Large intestine (tissue), 3 donors: ENCODE measurements around the gene MARCHF11. TPM values are rescaled to one million over a fixed set of nuclear protein-coding genes. Genes with fewer than 3 reads are reported as not detected.

ENCODE experiments used
- DNase-seq, 2 donors: peaks; one replicate each; pipeline versions ENCODE4 v3.0.0 to v3.0.0-alpha.2; 2013
- H3K27ac ChIP-seq: one replicate; pipeline ENCODE4 v1.5.1; 2013; ENCODE audit warnings: low read length
- H3K27me3 ChIP-seq: 2 replicates; pipeline ENCODE4 v1.6.1; 2013; ENCODE audit warnings: low read length; ENCODE audit not compliant: control insufficient read depth, insufficient read depth
- H3K36me3 ChIP-seq: 2 replicates; pipeline ENCODE4 v1.6.1; 2013; ENCODE audit warnings: low read length; ENCODE audit not compliant: control insufficient read depth, insufficient read depth
- H3K4me1 ChIP-seq: one replicate; pipeline ENCODE4 v1.6.1; 2013; ENCODE audit warnings: low read length; ENCODE audit not compliant: control insufficient read depth, insufficient read depth
- H3K4me3 ChIP-seq: one replicate; pipeline ENCODE4 v1.5.1; 2013; ENCODE audit warnings: low read length
- H3K9me3 ChIP-seq: one replicate; pipeline ENCODE4 v1.6.1; 2013; ENCODE audit warnings: mild to moderate bottlenecking, low read depth, low read length, moderate library complexity; ENCODE audit not compliant: control insufficient read depth
- WGBS: methylation state at CpG from one replicate; pipeline ENCODE4 v1.1.5; 2013; ENCODE audit warnings: low lambda C conversion rate; ENCODE audit not compliant: insufficient coverage; 5-methylcytosine and 5-hydroxymethylcytosine counted together
- polyA plus RNA-seq: library from polyadenylated mRNA; unstranded; fragments of 120-200 nt; gene quantifications from one replicate; pipeline ENCODE4 v1.2.1, GENCODE V29; 2013

The MARCHF11 gene
- polyA plus RNA-seq, 1 donor: 0.36 TPM

- WGBS: 100% methylated on average over 1 of the region's 3 CpGs
- H3K9me3 ChIP-seq: no peaks in the 10 kb centered on the region
- DNase-seq: no peak
Measured at GRCh38 chr5:16061163-16061562, 118.4 kb downstream of the MARCHF11 start.

DNA sequence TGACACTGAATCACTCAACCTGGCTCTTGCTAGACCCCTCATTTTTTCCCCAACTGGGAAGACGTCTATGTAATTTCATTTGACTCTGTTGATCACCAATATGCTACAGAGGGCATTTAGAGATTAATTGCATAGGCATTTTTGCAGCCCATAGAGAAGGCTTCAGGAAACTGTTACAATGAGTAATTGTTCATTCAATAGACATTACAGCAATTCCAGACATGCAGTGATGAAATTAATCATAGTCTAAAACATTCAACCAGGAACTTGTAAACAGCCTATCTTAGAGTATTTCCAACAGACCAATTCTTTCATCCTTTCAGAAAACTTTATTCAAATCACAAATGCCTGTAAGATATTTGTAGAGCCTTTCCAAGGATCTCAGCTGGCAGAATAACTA is 122.3 kb downstream of the MARCHF11 start:
- DNase-seq: no peak
- WGBS: no CpG with 5 or more reads among the region's 1 CpG

More at GRCh38 chr5:16061163-16061562, 118.4 kb downstream of the MARCHF11 start:
- Histone ChIP-seq H3K27ac (no peak overlapping the region), H3K36me3 (no peaks in the 10 kb centered on the region), H3K4me3 (no peak overlapping the region), H3K27me3 (no peaks in the 10 kb centered on the region), H3K4me1 (no peaks in the 10 kb centered on the region)

DNA sequence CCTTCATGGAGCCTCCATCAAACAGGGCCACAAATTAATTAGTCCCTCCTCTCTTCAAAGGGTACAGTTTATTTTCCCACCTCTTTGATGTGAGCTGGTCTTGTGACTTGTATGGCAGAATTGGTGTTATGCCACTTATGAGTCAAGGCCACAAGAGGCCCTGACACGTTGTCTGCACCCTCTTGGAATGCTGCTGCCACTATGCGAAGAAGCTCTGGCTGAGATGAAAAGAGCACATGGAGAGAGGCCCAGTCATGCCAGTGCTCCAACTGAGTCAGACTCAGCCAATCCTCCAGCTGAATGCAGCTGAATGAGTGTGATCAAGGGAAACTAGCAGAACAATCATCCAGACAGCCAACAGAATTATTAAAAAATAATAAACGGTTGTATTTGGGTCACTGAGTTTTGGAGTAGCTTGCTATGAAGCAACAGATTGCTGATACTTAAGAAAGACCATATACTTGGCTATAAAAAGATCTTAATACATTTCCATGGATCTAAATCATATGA is 128.3 kb downstream of the MARCHF11 start:
- Histone ChIP-seq H3K36me3 (no peaks in the 10 kb centered on the region), H3K4me3 (no peak overlapping the region), H3K27me3 (no peaks in the 10 kb centered on the region), H3K4me1 (no peaks in the 10 kb centered on the region), H3K27ac (no peak overlapping the region), H3K9me3 (no peaks in the 10 kb centered on the region)
- DNase-seq: no peak
- WGBS: 100% methylated on average over 1 of the region's 3 CpGs

More for the DNA sequence above, 122.3 kb downstream of the MARCHF11 start:
- Histone ChIP-seq H3K27ac (no peak overlapping the region), H3K27me3 (no peaks in the 10 kb centered on the region), H3K9me3 (no peaks in the 10 kb centered on the region), H3K4me1 (no peaks in the 10 kb centered on the region), H3K36me3 (no peaks in the 10 kb centered on the region), H3K4me3 (no peak overlapping the region)

DNA sequence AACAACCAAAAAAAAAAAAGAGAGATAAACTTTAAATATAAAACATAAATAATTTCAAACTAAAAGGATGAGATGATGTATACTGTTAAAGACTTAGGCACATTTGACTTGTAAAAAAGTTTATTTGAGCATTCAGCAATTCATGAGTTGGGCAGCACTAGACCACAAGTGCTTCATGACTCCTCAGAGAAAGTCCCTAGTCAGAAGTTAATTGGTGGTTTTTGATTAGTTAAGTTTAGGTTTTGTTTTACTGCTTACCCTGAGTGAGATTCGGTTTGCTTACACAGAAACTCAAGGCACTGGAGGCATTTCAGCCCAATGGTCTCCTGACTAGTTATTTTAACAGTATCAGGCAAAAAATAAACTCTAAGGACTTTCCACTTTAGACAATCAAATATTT is 129.2 kb downstream of the MARCHF11 start:
- no peaks in the 10 kb centered on the region for H3K9me3 ChIP-seq
- WGBS: no CpG with 5 or more reads among the region's 1 CpG
- no peaks in the 10 kb centered on the region for H3K27me3 ChIP-seq
- no peak overlapping the region for H3K27ac ChIP-seq
- H3K36me3 ChIP-seq: no peaks in the 10 kb centered on the region
- no peak overlapping the region for H3K4me3 ChIP-seq
- no peaks in the 10 kb centered on the region for H3K4me1 ChIP-seq
- DNase-seq: no peak

DNA sequence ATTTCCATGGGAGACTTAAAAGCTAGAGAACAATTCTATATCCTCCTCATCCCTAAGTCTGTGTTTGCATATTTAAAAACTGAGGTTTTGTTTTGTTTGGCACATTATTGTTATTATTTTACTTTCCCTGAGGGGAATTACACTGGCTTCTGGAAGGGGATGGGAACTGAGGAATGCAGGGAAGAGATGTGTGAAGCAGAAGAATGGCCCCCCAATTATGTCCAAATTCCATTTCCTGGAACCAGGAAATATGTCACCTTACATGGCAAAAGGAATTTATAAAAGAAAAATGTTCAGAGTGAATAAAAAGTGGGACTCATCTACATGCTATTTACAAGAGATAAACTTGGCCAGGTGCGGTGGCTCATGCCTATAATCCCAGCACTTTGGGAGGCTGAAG is 129.8 kb downstream of the MARCHF11 start:
- H3K4me1 ChIP-seq: no peaks in the 10 kb centered on the region
- H3K27ac ChIP-seq: no peak overlapping the region
- no peak overlapping the region for H3K4me3 ChIP-seq
- no peaks in the 10 kb centered on the region for H3K27me3 ChIP-seq
- no CpG with 5 or more reads among the region's 1 CpG for WGBS
- DNase-seq: no peak
- no peaks in the 10 kb centered on the region for H3K9me3 ChIP-seq
- no peaks in the 10 kb centered on the region for H3K36me3 ChIP-seq

DNA sequence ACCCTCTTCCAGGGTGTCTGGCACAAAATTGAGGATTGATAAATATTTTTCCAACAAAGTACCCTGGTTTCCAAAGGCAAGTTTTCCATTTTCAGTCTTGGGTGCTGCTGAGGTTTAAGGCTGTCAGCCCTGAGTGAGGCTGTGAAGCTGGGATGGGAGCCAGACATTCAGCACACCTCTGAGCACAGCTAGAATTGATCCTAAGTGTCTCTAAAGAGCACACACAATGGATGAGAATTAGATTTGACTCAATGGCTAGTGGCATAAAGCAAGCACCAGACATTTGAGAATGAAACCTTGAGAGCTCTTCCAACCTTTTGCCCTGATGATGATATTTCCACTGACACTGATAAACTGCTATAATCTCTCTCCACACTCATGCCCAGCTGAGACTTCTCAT is 131.5 kb downstream of the MARCHF11 start:
- Histone ChIP-seq H3K4me3 (no peak overlapping the region), H3K36me3 (no peaks in the 10 kb centered on the region), H3K4me1 (no peaks in the 10 kb centered on the region), H3K27ac (no peak overlapping the region), H3K9me3 (no peaks in the 10 kb centered on the region), H3K27me3 (no peaks in the 10 kb centered on the region)
- DNase-seq: no peak

DNA sequence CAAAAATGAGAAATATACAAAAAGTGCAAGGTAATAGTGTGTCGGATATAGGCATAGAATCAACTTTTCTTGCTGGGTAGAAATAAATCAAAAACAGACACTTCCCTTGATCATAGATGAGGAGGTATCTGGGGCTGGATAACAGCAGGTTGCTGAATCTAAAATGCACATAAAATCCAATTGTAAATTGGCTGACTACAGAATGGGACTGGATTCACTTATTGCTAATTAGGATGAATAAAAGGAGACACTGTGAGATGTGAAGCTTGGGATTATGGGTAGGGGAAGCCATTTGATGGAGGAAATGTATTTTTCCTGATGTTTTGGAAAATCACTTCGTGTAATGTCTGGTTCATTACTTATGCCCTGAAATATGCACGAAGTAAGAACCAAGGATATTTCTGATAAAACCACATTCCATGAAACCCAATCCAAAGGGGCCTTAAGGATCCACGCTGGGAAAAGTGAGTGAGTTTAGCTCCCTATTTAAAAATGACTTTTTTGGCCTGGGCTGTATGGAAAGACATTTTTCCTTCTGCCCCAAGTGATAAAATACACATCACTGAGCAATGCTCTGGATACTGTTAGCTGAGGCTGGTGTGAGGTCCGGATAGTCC is 136.1 kb downstream of the MARCHF11 start:
- H3K27ac ChIP-seq: no peak overlapping the region
- WGBS: 83% methylated on average over 2 of the region's 5 CpGs

GRCh38 chr5:16037121-16037845 is 142.3 kb downstream of the MARCHF11 start:
- 80% methylated on average over 1 of the region's 8 CpGs for WGBS
- H3K4me1 ChIP-seq: no peaks in the 10 kb centered on the region

More for the DNA sequence above, 136.1 kb downstream of the MARCHF11 start:
- Histone ChIP-seq H3K9me3 (no peaks in the 10 kb centered on the region), H3K27me3 (no peaks in the 10 kb centered on the region), H3K4me3 (no peak overlapping the region), H3K36me3 (no peaks in the 10 kb centered on the region), H3K4me1 (no peaks in the 10 kb centered on the region)
- no peak for DNase-seq

GRCh38 chr5:16034319-16035001 is 145.1 kb downstream of the MARCHF11 start:
- Histone ChIP-seq H3K4me3 (no peak overlapping the region), H3K27me3 (no peaks in the 10 kb centered on the region), H3K4me1 (no peaks in the 10 kb centered on the region), H3K27ac (no peak overlapping the region), H3K36me3 (no peaks in the 10 kb centered on the region), H3K9me3 (no peaks in the 10 kb centered on the region)
- 100% methylated on average over 1 of the region's 8 CpGs for WGBS
- DNase-seq: no peak

More at GRCh38 chr5:16037121-16037845, 142.3 kb downstream of the MARCHF11 start:
- no peaks in the 10 kb centered on the region for H3K9me3 ChIP-seq
- H3K27ac ChIP-seq: no peak overlapping the region
- DNase-seq: no peak
- H3K4me3 ChIP-seq: no peak overlapping the region
- no peaks in the 10 kb centered on the region for H3K36me3 ChIP-seq
- no peaks in the 10 kb centered on the region for H3K27me3 ChIP-seq

DNA sequence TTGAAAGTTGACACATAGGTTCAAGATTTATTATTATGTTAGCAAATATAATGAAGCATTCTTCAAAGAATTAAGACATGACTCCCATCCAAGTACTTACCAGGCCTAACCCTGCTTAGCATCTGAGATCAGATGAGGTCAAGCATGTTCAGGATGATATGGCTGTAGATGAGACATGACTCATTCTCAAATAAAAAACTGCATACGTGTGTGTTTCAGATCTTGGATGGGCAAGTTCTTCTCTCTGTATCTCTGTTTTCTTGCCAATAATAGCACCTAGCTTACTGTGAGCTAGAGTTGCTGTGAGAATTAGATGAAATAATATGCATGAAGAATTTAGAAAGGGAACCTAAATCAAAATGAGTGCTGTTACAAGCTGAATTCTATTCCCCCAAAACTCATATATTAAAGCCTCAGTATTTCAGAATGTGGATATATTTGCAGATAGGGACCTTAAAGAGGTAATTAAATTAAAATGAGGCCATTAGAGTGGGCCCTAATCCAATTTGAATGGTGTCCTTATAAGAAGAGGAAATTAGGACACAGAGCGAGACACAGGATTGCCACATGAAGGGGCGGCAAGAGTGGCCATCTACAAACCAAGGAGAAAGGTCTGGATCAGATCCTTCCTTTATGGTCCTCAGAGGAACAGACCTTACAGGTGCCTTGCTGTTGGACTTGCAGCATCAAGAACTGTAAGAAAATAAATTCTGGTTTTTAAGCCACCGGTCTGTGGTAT is 146.2 kb downstream of the MARCHF11 start:
- Histone ChIP-seq H3K4me1 (no peaks in the 10 kb centered on the region), H3K9me3 (no peaks in the 10 kb centered on the region), H3K4me3 (no peak overlapping the region), H3K27me3 (no peaks in the 10 kb centered on the region), H3K36me3 (no peaks in the 10 kb centered on the region), H3K27ac (no peak overlapping the region)
- WGBS: no CpG with 5 or more reads among the region's 4 CpGs
- DNase-seq: no peak
